Kidney epithelial cell (primary cell): ENCODE data around the gene PTPMT1. TPM values are rescaled to one million over a fixed set of nuclear protein-coding genes. Genes with fewer than 3 reads are reported as not detected.
"Not testable (repeated sequence)": the region's sequence is repeated elsewhere in the genome, so short reads cannot be mapped to it uniquely, and the experiment has no call there.

Experiments used
- DNase-seq: peaks from one replicate; pipeline ENCODE4 v3.0.0-alpha.2; 2010; ENCODE audit warnings: low read depth
- H3K27me3 ChIP-seq: 2 replicates; pipeline ENCODE4 v1.6.0; 2011; ENCODE audit warnings: low read length; ENCODE audit not compliant: control insufficient read depth, insufficient read depth
- H3K36me3 ChIP-seq: 2 replicates; pipeline ENCODE4 v1.5.1; 2011; ENCODE audit warnings: low read length; ENCODE audit not compliant: control insufficient read depth, insufficient read depth
- H3K4me3 ChIP-seq: 2 replicates; pipeline ENCODE4 v1.5.1; 2011; ENCODE audit warnings: low read depth, mild to moderate bottlenecking, control low read depth, low read length
- CTCF ChIP-seq: IDR thresholded peaks from 2 replicates; pipeline ENCODE4 v1.5.1; 2011; ENCODE audit warnings: mild to moderate bottlenecking, moderate library complexity, low read length, control low read depth, inconsistent platforms; ENCODE audit not compliant: insufficient read depth, poor library complexity, severe bottlenecking
- total RNA-seq: library from RNA; depleted of rRNA; stranded (reverse); fragments of >200 nt; gene quantifications from 2 replicates; pipeline ENCODE4 v1.2.3, GENCODE V29; 2015

Gene PTPMT1
- total RNA-seq, 1 donor from 2014 or later, result 166 TPM

- Histone ChIP-seq H3K36me3 (no peaks in the 10 kb centered on the region), H3K27me3 (no peaks in the 10 kb centered on the region), H3K4me3 (peak overlapping the region; percentile 34)
- TF ChIP-seq CTCF, result no peak
- no peak for DNase-seq
Observed at GRCh38 chr11:47553406-47553743, 12.0 kb upstream of the PTPMT1 start.

- DNase-seq, H3K36me3 ChIP-seq, H3K27me3 ChIP-seq, H3K4me3 ChIP-seq: not testable (repeated sequence)
Observed at GRCh38 chr11:47557004-47557403, 8.4 kb upstream of the PTPMT1 start.

GRCh38 chr11:47558695-47559094, 6.7 kb upstream of the PTPMT1 start:
- DNase-seq, result no peak
- Histone ChIP-seq H3K27me3 (no peaks in the 10 kb centered on the region), H3K36me3 (no peaks in the 10 kb centered on the region), H3K4me3 (no peak overlapping the region)
- TF ChIP-seq CTCF, result no peak

GRCh38 chr11:47560426-47560825, 5.0 kb upstream of the PTPMT1 start:
- H3K36me3 ChIP-seq, result no peaks in the 10 kb centered on the region
- H3K4me3 ChIP-seq, result no peak overlapping the region
- TF ChIP-seq CTCF, result no peak
- H3K27me3 ChIP-seq, result no peaks in the 10 kb centered on the region
- DNase-seq, result no peak

- H3K4me3 ChIP-seq, H3K36me3 ChIP-seq, DNase-seq, H3K27me3 ChIP-seq: not testable (repeated sequence)
Observed at GRCh38 chr11:47562393-47562792, 3.0 kb upstream of the PTPMT1 start.

- DNase-seq, H3K27me3 ChIP-seq, H3K36me3 ChIP-seq, H3K4me3 ChIP-seq: not testable (repeated sequence)
Observed at GRCh38 chr11:47564366-47564765, 1.0 kb upstream of the PTPMT1 start.

- no peak for TF ChIP-seq CTCF
- H3K36me3 ChIP-seq, result no peaks in the 10 kb centered on the region
- peak overlapping the region; percentile 75 for H3K4me3 ChIP-seq
- no peak for DNase-seq
- H3K27me3 ChIP-seq, result no peaks in the 10 kb centered on the region
Observed at GRCh38 chr11:47564933-47565339, 463 bp upstream of the PTPMT1 start.
